Measurements from ENCODE around the gene FBLN1.
A peak's percentile ranks its signal among the peaks of the same experiment; 100 is the strongest.
"Not testable (repeated sequence)": the region's sequence is repeated elsewhere in the genome, so short reads cannot be mapped to it uniquely, and the experiment has no call there.

The FBLN1 gene

DNA sequence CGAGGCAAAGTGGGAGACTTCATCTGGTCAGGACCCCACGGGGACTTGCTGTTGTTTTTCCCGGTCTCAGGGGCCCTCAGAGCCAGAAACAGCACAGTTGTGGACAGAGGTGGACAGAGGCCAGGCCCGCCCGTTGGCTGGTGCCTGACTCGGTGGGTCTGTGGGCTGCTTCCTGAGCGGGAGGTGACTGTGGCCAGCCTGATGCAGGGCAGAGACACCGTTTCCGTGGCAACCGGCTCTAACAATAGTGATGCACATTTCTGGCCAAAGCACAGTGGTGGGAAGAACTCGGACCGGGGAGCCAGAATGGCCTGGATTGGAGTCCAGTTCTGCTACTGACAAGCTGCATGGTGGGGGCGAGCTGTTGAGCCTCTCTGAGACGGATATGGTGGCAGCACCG lies 110.3 kb downstream of the FBLN1 start:
- no peak for DNase-seq (ENCODE audit: low spot score)

DNA sequence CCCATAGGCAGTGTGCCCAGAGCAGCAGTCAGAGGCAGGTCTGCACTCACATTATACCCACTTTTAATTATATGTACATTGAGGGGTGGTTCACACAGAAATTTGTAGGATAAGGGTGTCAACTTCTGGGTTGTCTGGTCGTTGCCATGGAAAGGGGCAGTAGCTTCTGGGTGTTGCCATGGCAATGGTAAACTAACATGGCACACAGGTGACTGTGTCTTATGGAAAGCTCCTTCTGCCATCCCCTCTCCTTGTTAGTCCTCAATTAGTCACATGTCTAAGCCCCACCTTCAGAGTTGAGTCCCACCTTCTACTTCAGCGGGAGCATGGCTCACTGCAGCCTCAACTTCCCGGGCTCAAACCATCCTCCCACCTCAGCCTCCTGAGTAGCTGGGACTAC lies 112.7 kb downstream of the FBLN1 start:
- no peak for DNase-seq (ENCODE audit: low spot score)

DNA sequence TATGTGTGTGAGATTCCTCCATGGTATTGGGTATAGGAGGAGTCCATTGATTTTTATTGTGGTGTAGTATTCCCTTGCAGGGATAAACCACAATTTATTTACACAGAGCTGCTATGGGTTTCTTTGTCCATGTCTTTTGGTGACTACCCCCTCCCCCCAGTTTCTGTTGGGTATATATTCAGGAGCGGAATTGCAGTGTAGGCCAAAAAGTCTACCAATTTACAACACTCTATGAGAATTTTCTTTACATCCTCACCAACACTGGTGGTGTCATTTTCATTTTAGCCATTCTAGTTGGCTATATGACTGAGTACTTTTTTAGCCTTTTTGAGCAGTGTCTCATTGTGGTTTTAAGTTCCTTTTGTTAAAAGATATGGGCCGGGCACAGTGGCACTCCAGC lies 113.7 kb downstream of the FBLN1 start:
- no peak for DNase-seq (ENCODE audit: low spot score)

DNA sequence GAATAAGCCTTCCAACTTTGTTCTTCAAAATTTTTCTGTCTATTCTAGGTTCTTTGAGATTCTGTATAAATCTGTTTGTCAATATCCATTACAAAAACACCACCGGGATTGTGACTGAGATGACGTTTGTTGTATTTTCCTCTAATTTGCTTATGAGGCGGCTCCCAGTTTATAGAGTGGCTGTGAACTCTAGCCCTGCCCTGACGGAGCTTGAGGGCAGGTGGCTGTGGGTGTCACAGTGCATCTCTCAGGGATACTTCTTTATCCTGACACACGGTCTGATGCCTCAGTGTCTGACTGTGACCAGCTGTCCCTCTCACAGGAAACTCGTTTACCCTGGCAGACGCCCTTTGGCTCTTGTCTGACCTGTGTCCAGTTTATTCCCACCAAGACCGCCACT lies 115.3 kb downstream of the FBLN1 start:
- DNase-seq (ENCODE audit: low spot score): no peak

DNA sequence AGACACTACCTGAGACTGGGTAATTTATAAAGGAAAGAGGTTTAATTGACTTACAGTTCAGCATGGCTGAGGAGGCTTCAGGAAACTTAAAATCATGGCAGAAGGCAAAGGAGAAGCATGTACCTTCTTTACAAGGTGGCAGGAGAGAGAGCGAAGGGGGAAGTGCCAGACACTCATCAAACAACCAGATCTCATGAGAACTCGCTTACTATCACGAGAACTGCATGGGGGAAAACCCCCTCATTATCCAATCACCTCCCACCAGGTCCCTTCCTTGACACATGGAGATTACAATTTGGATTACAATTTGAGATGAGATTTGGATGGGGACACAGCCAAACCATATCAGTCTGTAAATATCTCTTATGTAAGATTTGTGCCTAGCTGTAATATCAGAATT lies 118.0 kb downstream of the FBLN1 start:
- DNase-seq (ENCODE audit: low spot score): no peak

DNA sequence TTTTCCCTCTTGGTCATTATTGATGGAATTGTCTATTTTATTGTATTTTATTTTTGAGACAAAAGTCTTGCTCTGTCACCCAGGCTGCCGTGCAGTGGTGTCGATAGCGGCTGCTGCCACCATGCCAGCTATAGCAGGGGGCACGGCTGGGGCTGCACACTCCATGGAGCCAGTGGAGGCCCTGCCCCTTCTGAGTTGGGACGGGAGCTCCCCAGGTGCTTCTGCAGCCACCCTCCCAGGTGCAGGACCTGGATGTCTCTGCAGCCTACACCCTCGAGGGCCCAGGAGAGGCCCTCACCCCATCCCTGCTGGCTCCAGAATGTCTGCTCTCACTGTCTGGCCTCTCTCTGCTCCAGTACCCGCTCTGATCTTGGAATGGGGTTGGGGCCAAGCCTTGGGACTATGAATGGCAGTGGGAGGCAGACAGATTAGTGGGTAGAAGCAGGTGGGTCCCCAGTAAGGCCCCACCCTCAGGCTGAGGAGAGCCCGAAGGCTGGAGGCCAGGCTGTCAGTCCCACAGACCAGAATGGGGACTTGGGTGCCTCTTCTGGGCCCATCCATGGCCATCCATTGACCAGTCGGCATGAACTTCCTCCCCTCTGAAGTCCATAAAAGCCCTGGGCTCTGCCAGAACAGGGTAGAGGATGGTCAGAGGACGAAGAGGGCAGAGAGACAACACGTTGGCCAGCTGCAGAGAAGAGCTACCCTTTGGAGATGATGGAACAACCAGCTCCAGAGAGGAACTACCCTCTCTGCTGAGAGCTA lies 119.3 kb downstream of the FBLN1 start:
- no peak for DNase-seq (ENCODE audit: low spot score)

DNA sequence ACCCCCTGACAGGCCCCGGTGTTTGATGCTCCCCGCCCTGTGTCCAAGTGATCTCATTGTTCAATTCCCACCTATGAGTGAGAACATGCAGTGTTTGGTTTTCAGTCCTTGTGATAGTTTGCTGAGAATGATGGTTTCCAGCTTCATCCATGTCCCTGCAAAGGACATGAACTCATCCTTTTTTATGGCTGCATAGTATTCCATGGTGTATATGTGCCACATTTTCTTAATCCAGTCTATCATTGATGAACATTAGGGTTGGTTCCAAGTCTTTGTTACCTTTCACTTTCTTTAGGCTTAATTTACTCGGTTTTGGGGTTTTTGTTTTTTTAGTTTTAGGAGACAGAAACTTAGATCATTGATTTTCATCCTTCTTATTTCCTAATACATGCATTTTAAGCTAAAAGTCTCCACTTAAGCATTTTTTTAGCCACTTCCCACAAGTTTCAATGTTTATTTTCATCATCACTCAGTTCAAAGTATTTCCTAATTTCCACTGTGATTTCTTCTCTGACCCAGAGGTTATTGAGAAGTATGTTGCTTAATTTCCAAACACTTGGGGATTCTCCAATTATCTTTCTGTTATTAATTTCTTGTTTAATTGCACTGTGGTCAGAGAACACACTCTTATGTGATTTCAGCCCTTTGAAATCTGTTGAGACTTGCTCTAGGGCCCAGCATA lies 120.9 kb downstream of the FBLN1 start:
- DNase-seq (ENCODE audit: low spot score): not testable (repeated sequence)

DNA sequence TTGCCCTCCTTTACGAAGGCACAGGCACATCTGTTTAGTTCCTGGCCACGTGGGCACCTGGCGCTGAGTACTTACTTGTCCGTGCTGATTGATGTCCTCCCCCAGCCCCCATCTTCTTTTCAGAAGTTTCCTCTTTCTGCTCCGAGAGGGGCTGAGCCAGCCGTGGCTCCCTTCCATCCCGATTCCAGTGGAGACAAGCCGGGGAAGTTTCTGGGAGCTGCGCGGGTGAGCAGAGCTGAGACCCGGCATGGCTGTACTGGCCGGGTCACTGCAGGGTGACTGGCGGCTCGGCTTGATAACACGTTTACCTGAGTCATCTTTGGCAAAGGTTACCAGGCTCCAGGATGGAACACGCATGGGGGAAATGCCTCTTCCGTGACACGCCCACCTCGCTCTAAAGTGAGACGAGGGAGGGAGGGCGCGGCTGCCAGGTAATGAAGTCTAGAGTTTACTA lies 123.5 kb downstream of the FBLN1 start:
- no peak for DNase-seq (ENCODE audit: low spot score)

DNA sequence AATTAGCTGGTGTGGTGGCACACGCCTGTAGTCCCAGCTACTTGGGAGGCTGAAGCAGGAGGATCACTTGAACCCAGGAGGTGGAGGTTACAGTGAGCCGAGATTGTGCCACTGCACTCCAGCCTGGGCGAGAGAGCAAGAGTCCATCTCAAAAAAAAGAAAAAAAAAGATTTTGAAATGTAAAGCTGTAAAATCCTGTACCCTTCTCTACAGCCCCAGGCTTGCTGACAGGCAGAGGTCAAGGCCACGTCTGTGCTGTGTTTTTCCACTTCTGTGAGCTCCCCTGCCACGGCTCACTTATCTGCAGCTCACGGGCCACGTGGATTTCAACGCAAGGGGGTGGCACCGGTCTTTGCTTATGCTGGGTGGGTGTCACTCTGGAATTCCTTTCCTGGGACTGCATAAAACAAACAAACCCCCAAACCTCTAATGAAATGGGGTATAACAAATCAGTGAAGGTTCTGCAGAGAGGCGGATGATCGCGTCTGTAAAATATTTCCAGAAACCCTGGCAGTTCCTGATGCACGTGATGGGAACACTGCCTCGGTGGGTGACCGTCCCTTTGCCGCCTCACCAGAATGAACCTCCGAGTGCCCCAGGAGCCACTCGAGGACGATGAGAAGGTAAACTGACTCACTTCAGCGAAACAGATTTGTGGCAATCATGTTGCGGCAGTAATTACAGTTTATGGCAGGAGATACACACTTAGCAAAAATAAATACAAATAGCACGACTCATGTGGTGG lies 125.0 kb downstream of the FBLN1 start:
- DNase-seq (ENCODE audit: low spot score): no peak

DNA sequence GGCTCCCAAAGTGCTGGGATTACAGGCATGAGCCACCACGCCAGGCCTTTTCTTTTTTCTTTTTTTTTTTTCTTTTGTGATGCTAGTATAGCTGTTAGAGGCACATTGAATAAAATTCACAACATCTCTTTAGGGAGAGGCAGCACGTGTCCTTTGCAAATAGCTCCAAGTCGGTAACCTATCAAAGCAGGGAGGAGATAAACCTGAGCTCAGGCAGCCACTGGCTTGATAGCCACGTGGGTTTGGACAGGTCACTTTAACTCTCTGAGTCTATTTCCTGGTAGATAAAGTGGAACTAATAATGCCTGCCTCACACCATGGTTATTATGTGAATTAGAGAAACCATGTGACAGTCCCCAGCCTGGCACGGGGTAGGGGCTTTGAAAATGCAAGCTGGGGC lies 125.8 kb downstream of the FBLN1 start:
- DNase-seq (ENCODE audit: low spot score): no peak

DNA sequence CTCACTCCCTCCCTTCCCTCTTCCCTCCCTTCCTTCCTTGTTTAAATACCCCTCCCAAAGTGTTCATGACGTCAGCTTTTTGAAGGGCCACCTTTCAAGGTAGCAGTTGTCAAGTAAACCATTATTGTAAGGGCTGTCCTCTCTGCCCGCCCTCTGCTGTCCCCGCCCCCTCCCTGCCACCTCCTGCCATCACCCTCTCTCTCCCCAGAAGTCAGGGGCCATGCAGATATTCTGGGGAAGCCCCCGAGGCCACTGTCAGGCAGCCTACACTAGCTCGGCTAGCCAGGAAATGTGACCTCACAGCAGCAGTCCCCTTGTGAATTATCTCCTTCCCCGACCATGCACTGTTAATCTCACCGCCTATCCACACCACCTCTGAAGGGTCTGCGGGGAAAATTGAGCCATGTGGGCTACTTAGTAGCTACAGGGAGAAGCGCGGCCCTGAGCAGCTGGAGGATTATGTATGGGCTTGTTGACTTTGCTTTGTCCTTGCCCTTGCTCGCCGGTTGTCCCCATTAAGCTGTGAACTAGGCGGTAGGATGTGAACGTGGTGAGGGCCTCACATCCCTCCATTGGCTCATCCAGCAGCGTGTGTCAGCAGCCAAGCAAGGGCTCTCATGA lies 126.9 kb downstream of the FBLN1 start:
- no peak for DNase-seq (ENCODE audit: low spot score)

DNA sequence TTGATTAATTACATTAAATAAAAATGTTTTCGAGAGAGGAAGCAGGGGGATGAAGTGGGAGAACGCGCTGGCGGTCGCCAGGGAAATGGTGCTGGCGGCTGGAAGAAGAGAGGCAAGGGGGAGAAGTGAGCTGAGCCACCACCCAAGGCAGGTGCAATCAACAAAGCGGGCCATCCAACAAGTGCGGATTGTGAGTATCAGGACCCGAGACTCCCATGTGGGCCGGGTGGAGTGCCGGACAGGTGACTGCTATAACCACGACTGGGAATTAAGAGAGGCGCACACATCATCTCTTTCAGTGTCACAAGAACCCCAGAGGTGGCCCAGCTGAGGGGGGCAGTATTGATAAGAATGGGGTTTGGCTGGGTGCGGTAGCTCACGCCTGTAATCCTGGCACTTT lies 127.8 kb downstream of the FBLN1 start:
- no peak for DNase-seq (ENCODE audit: low spot score)

DNA sequence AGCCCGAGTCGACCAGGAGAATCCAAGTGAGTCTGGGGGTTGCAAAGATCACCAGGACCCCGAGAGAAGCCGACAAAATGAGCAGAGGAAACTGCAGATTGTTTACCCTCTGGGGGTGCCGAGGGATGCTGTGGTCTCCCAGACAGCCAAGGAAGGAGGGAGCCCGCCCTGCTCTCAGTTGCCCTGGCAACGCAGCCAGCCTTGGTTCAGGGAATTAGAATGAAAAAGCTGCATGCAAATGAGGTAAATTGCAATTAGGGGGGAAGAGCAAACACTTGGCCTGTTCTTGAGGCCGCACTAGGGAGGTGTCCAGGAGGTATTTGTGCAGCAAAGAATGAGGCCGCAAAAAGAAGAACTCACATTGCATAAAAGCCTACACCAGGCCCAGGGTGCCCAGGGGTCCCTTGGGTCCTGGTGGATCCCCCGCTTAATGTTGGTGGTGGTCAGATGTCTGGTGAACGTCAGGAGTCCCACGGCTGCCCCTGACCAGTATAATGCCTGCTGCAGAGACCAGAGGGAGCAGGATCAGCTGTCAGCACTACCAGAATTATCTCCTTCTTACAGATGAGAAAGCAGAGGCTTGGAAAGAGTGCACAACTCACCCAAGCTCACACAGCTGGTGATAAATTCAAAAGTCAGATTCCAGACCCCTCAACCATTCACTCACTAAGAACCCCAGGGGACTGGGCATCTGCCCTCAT lies 128.6 kb downstream of the FBLN1 start:
- DNase-seq (ENCODE audit: low spot score): no peak

DNA sequence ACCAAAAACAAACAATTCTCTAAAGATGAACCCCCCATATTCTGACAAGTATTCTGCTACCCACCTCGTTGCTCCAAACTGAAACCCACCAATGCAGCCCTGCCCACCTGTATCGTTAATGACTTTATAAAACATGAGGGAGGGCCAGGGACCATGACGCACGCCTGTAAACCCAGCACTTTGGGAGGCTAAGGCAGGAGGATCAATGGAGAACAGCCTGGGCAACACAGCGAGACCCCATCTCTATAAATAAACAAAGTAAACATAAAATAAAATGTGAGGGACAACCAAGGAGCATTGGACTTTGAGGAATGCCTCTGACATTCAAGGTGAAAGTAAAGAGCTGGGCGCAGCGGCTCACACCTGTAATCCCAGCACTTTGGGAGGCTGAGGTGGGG lies 129.2 kb downstream of the FBLN1 start:
- DNase-seq (ENCODE audit: low spot score): no peak

DNA sequence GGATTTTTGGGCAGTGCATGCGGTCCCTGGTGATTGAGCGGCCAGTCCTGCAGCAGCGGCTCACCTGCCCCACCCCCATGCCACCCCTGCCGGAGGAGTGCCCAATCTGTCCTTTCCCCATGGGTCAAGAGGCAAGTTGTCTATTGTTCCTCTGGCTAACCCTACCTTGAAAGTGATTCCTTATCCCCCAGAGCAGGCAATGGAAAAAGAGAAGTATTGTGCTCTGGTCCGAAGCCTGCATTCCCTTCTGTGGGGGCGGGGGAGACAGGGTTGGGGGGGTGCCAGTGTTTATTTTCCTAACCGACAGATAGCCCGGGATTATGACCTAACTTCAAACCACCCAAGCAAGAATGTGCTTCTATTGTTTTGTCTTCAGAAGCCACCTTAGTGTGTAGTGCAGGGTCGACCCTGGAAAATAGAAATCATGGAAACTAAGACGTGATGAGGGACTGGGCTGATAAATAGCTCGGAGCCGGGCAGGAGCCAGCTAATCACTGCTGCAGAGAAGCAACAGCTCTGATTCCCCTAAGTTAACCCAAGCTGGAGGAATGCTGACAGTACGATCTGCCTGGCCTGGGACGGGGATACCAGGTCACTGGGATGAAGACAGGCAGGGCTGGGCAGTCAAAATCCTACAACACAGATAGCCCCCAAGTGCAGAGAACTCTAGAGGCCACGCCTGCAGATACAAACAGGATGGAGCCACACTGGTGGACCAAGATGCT lies 130.3 kb downstream of the FBLN1 start:
- no peak for DNase-seq (ENCODE audit: low spot score)

DNA sequence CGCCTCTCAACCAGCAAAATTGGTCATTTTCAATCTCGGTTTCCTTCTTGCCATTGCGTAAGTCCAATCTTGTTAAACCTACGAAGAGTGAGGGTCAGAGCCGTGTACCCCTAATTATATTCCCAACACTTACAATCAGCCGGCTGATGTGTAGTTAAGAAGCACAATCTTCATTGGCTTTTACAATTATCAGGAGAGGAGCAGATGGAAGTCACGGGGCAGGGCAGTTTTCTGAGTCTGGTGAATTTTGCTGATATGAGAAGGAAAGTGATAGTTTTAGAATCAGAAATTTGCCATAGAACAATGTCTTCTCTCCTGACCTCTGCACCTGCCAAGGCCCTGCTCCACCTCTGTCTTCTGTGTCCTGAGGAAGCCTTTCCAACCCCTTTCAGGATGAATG lies 134.0 kb downstream of the FBLN1 start:
- no peak for DNase-seq (ENCODE audit: low spot score)

DNA sequence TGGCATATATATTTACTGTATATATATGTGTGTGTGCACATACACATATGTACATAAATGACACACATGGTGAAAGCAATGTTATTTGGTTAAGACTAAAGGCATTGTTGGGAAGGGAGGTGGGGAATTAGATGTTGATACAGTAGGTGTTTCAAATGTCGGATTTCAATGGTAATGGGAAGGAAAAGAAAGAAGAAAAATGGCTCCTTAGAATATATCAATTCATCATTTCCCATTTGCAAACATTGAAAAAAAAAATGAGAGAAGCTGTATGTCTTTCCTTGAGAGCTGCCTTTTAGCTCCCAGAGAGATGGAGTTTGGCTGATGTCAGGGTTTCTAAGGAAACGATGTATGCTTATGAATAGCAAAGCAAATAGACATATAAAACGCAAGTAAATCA lies 135.5 kb downstream of the FBLN1 start:
- no peak for DNase-seq (ENCODE audit: low spot score)

DNA sequence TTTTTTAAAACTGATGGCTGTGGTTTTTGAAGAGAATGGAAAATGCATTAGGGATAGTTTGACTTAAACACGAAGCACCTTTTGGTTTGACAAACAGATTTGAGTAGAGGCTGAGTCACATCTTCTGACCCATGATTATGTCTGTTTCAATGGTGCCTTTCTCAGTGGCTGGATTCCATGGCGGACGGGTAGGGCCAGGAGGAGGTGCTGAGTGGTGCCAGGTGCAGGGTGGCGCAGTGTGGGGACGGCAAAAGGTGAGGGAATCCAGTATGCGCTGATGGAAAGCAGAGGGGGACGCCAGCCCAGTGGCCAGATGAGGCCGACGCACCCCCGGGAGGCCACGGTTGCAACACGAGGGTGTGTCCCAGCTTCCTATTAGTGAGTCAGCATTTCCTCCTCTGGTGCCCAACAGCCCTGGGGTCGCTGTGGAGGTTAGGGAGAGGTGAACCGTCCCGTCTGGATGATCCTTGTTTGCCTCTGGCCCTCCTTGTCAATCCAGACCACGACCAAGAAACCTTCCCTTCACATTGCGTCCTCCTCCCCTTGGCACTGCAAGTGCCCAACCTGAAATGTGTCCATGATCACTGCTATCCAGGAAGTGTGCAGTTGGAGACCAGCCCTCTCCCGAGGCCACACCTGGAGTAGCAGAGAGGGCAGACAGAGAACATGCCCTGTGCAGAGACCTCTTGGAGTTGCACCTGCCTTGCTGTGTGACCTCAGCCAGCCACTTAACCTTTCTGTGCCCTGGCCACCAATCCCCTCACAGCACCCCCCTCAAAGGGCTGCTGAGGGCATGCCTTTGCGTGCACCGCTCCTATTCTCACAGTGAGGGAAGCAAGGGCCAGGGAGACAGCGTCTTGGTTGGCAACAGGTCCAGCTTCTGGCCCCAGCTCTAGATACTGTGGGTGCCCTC lies 136.4 kb downstream of the FBLN1 start:
- DNase-seq (ENCODE audit: low spot score): peak; percentile 47

DNA sequence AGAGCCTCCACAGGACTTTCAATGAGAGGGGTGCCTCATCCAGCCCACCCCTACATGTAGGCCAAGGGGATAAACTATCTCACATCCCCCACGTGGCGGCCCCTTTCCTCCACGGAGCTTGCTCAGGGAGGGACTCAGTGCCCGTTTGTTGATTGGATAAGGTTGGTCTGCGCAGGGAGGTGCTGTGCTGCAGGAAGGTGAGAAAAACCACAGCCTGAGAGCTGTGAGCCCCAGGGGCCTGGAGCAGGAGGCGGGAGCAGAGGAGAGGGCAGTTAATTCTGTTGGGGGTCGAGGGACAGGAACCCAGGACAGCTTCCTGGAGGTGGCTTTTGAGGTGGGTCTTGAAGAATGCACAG lies 137.0 kb downstream of the FBLN1 start:
- DNase-seq (ENCODE audit: low spot score): no peak

DNA sequence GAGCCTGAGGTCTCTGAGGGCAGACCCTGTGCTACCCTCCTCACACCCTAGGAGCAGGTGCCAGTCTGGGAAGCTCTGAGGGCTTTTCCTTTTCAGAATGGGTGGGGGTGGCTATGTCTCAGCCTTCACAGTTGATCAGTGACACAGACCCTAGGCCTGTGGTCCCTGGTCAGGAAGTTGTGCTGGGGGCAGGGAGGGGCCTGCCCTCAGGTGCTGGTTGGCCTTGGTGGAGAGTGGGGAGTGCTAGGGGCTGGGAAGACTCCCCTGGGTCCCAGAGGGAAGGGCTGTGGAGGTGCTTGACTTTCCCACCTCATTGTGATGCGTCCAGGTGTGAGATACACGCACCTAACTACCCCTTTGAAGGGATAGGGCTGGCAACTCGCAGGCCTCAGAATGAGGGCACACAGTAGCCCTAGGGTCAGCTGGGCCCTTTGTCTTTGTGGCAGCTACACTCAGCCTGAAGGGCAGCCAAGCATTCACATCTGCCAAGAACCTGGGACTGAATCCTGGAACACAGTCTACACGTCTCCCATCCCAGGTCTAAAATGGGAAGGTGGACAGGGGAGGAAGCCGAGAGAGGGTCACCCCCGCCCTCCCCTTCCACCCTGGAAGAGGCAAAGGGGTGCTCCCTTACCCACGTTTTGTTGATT lies 137.7 kb downstream of the FBLN1 start:
- DNase-seq (ENCODE audit: low spot score): no peak

Measured in HuH-7 (cell line).